Right lobe of liver (tissue), 4 donors: ENCODE data around the gene ZFHX2.

Experiments
- POLR2A ChIP-seq: fragments of 450-650 bp; IDR thresholded peaks from one replicate; pipeline ENCODE4 v1.6.1; 2017; ENCODE audit warnings: antibody characterized with exemption, mild to moderate bottlenecking
- TF ChIP-seq, protein P1 (sequence below), 4 donors: fragments of 200-600 bp in 3 of 4; fragments of 450-650 bp in 1 of 4; IDR thresholded peaks; one replicate each; pipeline versions ENCODE4 v1.5.1 to v1.8.0; 2016 to 2022; ENCODE audit warnings: antibody characterized with exemption in 4 of 4, mild to moderate bottlenecking in 2 of 4
- donor health status: DM: no; HTN: no; CAD: no.
- donor health status: DM: no; HTN: no; CAD: no.
- donor health status: DM: no; HTN: yes; CAD: no.

DNA sequence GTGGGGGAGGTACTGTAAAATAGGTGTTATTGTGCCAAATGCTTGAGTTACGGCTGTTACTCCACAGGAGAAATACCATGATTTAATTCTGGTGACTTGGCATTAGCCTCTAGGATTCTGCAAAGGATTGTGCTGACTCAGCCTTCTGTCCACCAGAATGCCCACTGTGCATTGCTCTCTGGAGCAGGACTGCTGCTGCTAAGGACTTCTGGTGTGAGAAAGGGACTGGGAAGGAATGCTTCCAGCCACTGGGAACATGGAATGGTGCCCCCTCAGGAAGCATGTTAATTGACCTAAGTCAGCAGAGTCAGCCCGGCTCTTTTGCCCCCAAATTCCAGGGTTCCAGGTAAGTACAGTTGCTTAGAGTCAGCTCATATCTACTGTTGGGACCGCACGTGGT is 32.9 kb downstream of the ZFHX2 start:
- TF ChIP-seq POLR2A, result no peak
- TF ChIP-seq, protein P1, sequence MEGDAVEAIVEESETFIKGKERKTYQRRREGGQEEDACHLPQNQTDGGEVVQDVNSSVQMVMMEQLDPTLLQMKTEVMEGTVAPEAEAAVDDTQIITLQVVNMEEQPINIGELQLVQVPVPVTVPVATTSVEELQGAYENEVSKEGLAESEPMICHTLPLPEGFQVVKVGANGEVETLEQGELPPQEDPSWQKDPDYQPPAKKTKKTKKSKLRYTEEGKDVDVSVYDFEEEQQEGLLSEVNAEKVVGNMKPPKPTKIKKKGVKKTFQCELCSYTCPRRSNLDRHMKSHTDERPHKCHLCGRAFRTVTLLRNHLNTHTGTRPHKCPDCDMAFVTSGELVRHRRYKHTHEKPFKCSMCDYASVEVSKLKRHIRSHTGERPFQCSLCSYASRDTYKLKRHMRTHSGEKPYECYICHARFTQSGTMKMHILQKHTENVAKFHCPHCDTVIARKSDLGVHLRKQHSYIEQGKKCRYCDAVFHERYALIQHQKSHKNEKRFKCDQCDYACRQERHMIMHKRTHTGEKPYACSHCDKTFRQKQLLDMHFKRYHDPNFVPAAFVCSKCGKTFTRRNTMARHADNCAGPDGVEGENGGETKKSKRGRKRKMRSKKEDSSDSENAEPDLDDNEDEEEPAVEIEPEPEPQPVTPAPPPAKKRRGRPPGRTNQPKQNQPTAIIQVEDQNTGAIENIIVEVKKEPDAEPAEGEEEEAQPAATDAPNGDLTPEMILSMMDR (IDR thresholded peaks at IDR 0.05), result no peak
